Fibroblast of mammary gland (primary cell): Measurements from ENCODE around the gene TRPV6.
A peak's percentile ranks its signal among the peaks of the same experiment; 100 is the strongest.

ENCODE experiments used
- DNase-seq: peaks from one replicate; pipeline ENCODE4 v3.0.0-alpha.2; 2010; ENCODE audit warnings: low read depth
- H3K4me3 ChIP-seq: 2 replicates; pipeline ENCODE4 v1.5.1; 2011; ENCODE audit warnings: low read depth, mild to moderate bottlenecking, low read length, moderate library complexity; ENCODE audit not compliant: control insufficient read depth
- CTCF ChIP-seq: conservative IDR thresholded peaks from 2 replicates; pipeline ENCODE4 v1.5.1; 2011; ENCODE audit warnings: low read depth, low read length, inconsistent platforms; ENCODE audit not compliant: control insufficient read depth, insufficient read depth

Gene TRPV6

GRCh38 chr7:142847353-142847752, 38.2 kb downstream of the TRPV6 start:
- DNase-seq, result no peak
- no peak overlapping the region for H3K4me3 ChIP-seq
- TF ChIP-seq CTCF, result no peak

GRCh38 chr7:142842251-142842766, 43.2 kb downstream of the TRPV6 start:
- no peak for TF ChIP-seq CTCF
- H3K4me3 ChIP-seq, result no peak overlapping the region

GRCh38 chr7:142838461-142839213, 46.9 kb downstream of the TRPV6 start:
- H3K4me3 ChIP-seq, result no peak overlapping the region
- DNase-seq, result no peak
- no peak for TF ChIP-seq CTCF

More at GRCh38 chr7:142842251-142842766, 43.2 kb downstream of the TRPV6 start:
- no peak for DNase-seq

- H3K4me3 ChIP-seq, result no peak overlapping the region
- DNase-seq, result no peak
- TF ChIP-seq CTCF, result no peak
Observed at GRCh38 chr7:142836426-142836825, 49.1 kb downstream of the TRPV6 start.

GRCh38 chr7:142835487-142835886, 50.1 kb downstream of the TRPV6 start:
- DNase-seq, result no peak
- TF ChIP-seq CTCF, result no peak

GRCh38 chr7:142833174-142834048, 52.1 kb downstream of the TRPV6 start:
- DNase-seq, result peak; percentile 30
- no peak overlapping the region for H3K4me3 ChIP-seq
- TF ChIP-seq CTCF, result no peak

More at GRCh38 chr7:142835487-142835886, 50.1 kb downstream of the TRPV6 start:
- no peak overlapping the region for H3K4me3 ChIP-seq
